Epithelial cell of esophagus (primary cell): ENCODE results near the gene SLC7A9.

Source experiments
- DNase-seq: peaks from one replicate; pipeline ENCODE4 v3.0.0; 2010; ENCODE audit warnings: low read depth
- H3K4me3 ChIP-seq: 2 replicates; pipeline ENCODE4 v1.5.1; 2011; ENCODE audit warnings: mild to moderate bottlenecking, low read length, control low read depth
- CTCF ChIP-seq: IDR thresholded peaks from 2 replicates; pipeline ENCODE4 v1.5.1; 2011; ENCODE audit warnings: low read depth, mild to moderate bottlenecking, low read length, control low read depth, inconsistent platforms; ENCODE audit not compliant: insufficient read depth; ENCODE audit errors: missing control alignments

SLC7A9 gene

DNA sequence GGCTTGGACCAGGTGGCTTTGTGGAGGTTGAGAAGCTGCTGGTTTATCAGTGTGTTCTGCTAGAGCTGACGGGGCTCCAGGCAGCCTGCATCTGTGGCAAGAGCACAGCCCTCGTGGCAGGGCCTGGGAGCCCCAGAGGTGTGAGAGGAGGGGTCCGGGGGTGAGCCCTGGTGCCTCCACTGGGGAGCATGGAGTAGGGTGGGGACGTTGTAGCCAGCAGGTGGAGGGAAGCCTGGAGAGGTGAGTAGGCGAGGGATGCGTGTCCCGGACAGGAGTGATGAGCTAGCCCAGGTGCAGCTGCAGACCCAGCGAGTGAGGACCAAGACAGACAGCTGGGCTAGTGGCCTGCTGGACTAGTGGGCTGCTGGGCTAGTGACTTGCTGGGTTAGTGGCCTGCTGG lies 51.0 kb downstream of the SLC7A9 start:
- TF ChIP-seq CTCF = no peak
- DNase-seq = no peak
- H3K4me3 ChIP-seq = no peak overlapping the region

DNA sequence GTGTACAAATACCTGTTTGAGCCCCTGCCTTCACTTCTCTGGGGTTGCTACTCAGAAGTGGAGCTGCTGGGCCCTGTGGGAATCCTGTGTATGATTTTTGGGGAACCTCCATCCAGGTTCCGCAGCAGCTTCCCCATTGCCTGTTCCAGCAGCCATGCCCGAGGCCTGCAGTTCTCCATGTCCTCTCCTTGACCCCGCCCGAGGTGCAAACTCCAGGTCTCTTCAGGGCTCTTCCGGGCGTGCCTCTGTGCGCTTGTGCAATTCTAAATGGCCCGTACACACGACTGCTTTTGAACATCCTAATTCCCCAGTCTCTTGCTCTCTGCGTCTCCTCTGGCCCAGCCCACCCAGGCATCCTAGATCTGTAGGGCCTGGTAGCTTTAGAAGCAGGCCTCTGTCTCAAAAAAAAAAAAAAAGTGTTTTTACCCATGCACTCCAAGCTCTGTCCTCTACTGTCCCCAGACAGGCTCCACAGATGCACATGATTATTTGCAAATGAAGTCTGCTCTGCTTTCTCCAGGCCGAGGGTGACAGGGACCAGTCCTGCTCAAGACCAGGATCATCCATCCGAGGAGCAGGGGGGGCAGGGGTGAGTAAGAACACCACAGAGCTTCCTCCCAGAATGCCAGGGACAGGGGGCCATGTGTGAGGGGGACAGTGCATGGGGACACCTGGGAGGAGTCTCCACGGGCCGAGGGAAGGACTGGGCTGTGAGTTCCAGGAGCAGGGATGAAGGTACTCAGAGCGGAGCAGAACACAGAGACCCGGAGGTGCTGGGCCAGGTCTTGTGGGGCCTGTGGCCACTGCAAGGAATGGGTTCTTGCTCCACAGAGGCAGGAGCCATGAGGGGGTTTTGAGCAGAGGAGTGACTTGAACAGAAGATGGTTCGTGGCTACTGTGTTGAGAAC lies 51.7 kb downstream of the SLC7A9 start:
- H3K4me3 ChIP-seq = no peak overlapping the region
- no peak for TF ChIP-seq CTCF
- no peak for DNase-seq

DNA sequence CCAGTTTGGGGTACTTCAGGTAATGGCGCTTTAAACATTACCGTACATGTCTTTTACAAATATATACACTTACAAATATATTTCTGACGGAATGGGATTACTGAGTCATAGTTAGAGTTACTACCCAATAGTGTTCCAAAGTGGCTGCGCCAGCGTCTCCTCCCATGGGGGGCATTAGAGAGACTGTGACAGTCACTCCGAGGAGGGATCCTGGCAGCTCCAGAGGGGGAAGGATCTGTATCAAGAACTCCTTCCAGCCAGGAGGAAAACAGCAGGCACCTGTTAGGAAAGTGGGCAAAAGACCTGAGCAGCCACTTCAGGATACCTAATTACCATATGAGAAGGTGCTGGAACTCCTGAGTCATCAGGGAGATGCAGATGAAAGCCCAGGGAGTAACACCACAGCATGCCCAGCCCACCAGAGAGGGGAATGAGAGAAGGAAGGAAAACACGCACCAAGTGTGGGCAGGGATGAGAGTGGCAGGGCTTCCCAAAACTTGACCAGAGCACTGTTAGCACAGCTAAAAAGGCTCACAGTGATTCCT lies 52.9 kb downstream of the SLC7A9 start:
- H3K4me3 ChIP-seq = no peak overlapping the region
- DNase-seq = no peak
- no peak for TF ChIP-seq CTCF

- no peak for DNase-seq
- H3K4me3 ChIP-seq = no peak overlapping the region
- TF ChIP-seq CTCF = no peak
Observed at GRCh38 chr19:32814624-32815023, 54.9 kb downstream of the SLC7A9 start.

DNA sequence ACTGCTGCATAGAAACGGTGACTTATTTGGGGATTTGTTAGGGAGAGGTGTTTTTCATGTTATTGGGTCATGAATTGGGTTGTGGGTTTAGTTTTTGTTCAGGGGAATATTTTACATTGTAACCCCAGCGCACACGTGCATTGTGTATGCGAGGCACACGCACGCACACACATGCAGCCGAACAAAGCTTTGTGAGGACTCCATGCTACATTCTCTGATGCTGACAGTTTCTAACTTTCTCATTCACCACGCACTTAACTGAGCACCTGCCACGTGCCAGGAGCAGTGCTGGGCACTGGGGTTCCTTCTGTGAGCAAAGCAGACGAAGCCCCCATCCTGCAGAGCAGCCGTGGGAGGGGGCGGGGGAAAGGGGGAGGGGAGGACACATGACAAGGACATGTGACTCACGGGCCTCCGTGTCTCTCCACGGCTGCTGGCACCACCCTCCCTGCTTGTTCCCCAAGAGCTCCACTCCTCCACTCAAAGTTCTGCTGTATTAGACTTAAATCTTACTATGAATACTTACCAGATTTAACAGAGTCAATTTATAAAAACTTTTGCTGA lies 55.6 kb downstream of the SLC7A9 start:
- no peak for TF ChIP-seq CTCF
- no peak overlapping the region for H3K4me3 ChIP-seq

DNA sequence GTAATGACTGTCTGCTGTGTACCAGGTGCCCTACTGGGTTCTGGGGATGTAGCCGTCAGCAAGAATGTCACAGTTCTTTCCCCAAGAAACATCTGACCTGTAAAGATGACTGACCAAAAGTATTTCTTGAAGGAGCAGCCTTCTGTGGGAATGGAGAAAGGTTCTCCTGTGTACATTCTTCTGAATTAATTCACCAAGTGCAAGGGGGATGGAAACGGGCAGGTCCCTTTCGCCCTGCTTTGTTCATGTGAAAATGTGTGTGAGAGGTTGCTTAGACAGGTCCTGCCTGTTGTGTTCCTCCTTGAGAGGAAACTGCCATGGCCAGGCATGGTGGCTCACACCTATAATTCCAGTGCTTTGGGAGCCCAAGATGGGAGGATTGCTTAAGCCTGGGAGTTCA lies 57.0 kb downstream of the SLC7A9 start:
- H3K4me3 ChIP-seq = no peak overlapping the region
- DNase-seq = no peak
- TF ChIP-seq CTCF = no peak

More for the DNA sequence above, 55.6 kb downstream of the SLC7A9 start:
- DNase-seq = no peak

DNA sequence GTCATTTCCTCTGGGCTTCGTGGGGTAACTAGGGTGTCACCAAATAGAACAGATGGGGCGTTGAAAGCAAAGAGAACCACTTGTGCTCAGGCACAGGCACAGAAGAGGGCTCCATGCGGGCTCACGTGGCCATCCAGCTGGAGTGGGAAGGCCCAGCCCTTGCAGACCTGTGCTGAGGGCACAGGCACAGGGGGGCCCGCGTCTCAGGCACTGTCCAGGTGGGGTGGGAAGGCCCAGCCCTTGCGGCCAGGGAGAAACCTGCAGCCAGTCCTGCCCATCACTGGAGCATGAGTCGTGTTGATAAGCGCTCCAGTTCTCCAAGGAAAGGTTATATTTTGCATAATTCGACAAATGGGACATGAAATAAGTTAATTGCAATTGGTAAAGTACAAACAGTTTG lies 57.5 kb downstream of the SLC7A9 start:
- no peak for DNase-seq
- no peak for TF ChIP-seq CTCF
- no peak overlapping the region for H3K4me3 ChIP-seq
